HCT116 (cell line): ENCODE results near the gene CUX1. TPM values are rescaled to one million over a fixed set of nuclear protein-coding genes. Genes with fewer than 3 reads are reported as not detected.

ENCODE experiments used
- ATAC-seq: fragments of 200-7000 bp; cut with Tn5 transposase; 2 replicates; pipeline ENCODE4 v1.9.1; 2020; ENCODE audit warnings: mild to moderate bottlenecking, moderate library complexity
- BruUV-seq: library from RNA; stranded (reverse); fragments of 400-500 nt; replicated peaks from 2 replicates; lab custom pipeline; 2021; lab: Mats Ljungman, UMichigan
- CTCF ChIA-PET: fragments of 300-600 bp; sonication (Branson Sonifier 250); formaldehyde crosslinking; loops from one replicate; lab custom pipeline; 2021; ENCODE audit warnings: antibody characterized with exemption; lab: Charles Lee
- POLR2A ChIA-PET: fragments of 300-600, 350-600 bp; sonication (Branson Sonifier 250); formaldehyde crosslinking; loops from one replicate; lab custom pipeline; 2021; ENCODE audit warnings: antibody characterized with exemption; lab: Charles Lee
- RAD21 ChIA-PET, 2 experiments: fragments of 300-600 bp; sonication (Branson Sonifier 250); formaldehyde crosslinking; loops; one replicate each; lab custom pipeline; 2023; ENCODE audit warnings: low total read pairs in 2 of 2; ENCODE audit not compliant: uncharacterized antibody in 2 of 2, unreplicated experiment in 2 of 2, low non-redundant PET in 1 of 2; lab: Charles Lee
- DNase-seq: peaks from one replicate; pipeline ENCODE4 v3.0.0-alpha.2; 2010; ENCODE audit warnings: low read depth, low spot score
- H2AFZ ChIP-seq: fragments of 200-600 bp; shearing (Covaris generic), sonication (generic); 2 replicates; pipeline ENCODE4 v1.6.1; 2017; ENCODE audit warnings: low read depth, mixed run types, mixed read lengths, antibody characterized with exemption, low read length; ENCODE audit not compliant: poor library complexity, severe bottlenecking
- H3K27ac ChIP-seq: 2 replicates; pipeline ENCODE4 v1.5.1; 2012; ENCODE audit warnings: low read depth, low read length
- H3K27me3 ChIP-seq: fragments of 200-600 bp; sonication (generic); 2 replicates; pipeline ENCODE4 v1.6.1; 2016; ENCODE audit warnings: mixed run types, low read length, mixed read lengths; ENCODE audit not compliant: insufficient read depth
- H3K36me3 ChIP-seq, 2 experiments: fragments of 200-500 bp in 1 of 2; fragments of 200-600 bp in 1 of 2; sonication (Bioruptor generic) in 1 of 2; sonication (generic) in 1 of 2; 2 replicates each; pipeline versions ENCODE4 v1.5.1 to v1.6.1; 2014 to 2016; ENCODE audit warnings: low read length in 2 of 2, inconsistent platforms in 1 of 2, mixed read lengths in 1 of 2, mixed run types in 1 of 2; ENCODE audit not compliant: insufficient read depth in 2 of 2, control insufficient read depth in 1 of 2
- H3K4me1 ChIP-seq, 2 experiments: fragments of 200-600 bp in 1 of 2; sonication (generic) in 1 of 2; 2 replicates each; pipeline versions ENCODE4 v1.5.1 to v1.6.1; 2012 to 2017; ENCODE audit warnings: low read length in 2 of 2, inconsistent platforms in 1 of 2, mild to moderate bottlenecking in 1 of 2, mixed read lengths in 1 of 2, mixed run types in 1 of 2, moderate library complexity in 1 of 2; ENCODE audit not compliant: insufficient read depth in 2 of 2, control insufficient read depth in 1 of 2
- H3K4me2 ChIP-seq: fragments of 200-600 bp; sonication (generic); 2 replicates; pipeline ENCODE4 v1.6.1; 2017; ENCODE audit warnings: mixed run types, low read length, mixed read lengths
- H3K4me3 ChIP-seq, 2 experiments: fragments of 200-600 bp in 1 of 2; sonication (generic) in 1 of 2; replicated peaks in 1 of 2; 2 replicates each; pipeline ENCODE4 v1.5.1; 2011 to 2016; ENCODE audit warnings: low read length in 2 of 2, control low read depth in 1 of 2, low read depth in 1 of 2, mild to moderate bottlenecking in 1 of 2, mixed read lengths in 1 of 2, mixed run types in 1 of 2
- H3K79me2 ChIP-seq: fragments of 200-600 bp; sonication (generic); 2 replicates; pipeline ENCODE4 v1.6.1; 2017; ENCODE audit warnings: mild to moderate bottlenecking, mixed run types, low read length, moderate library complexity, mixed read lengths; ENCODE audit not compliant: insufficient read depth
- H3K9ac ChIP-seq: fragments of 200-600 bp; sonication (generic); 2 replicates; pipeline ENCODE4 v1.6.1; 2016; ENCODE audit warnings: low read length, mixed read lengths
- H3K9me2 ChIP-seq: fragments of 200-600 bp; sonication (generic), shearing (Covaris generic); 2 replicates; pipeline ENCODE4 v1.6.1; 2017; ENCODE audit warnings: mixed run types, mild to moderate bottlenecking, moderate library complexity; ENCODE audit not compliant: insufficient read depth
- H3K9me3 ChIP-seq, 2 experiments: fragments of 200-500 bp in 1 of 2; fragments of 200-600 bp in 1 of 2; sonication (Bioruptor generic) in 1 of 2; sonication (generic) in 1 of 2; 2 replicates each; pipeline ENCODE4 v1.6.1; 2014 to 2017; ENCODE audit warnings: low read length in 2 of 2, mixed read lengths in 2 of 2, inconsistent platforms in 1 of 2, low read depth in 1 of 2, mild to moderate bottlenecking in 1 of 2, mixed run types in 1 of 2, moderate library complexity in 1 of 2; ENCODE audit not compliant: control insufficient read depth in 1 of 2, insufficient read depth in 1 of 2
- H4K20me1 ChIP-seq: fragments of 200-600 bp; sonication (generic), shearing (Covaris generic); 2 replicates; pipeline ENCODE4 v1.6.1; 2017; ENCODE audit warnings: mixed run types, mild to moderate bottlenecking, moderate library complexity; ENCODE audit not compliant: insufficient read depth
- EGR1 ChIP-seq: IDR thresholded peaks from 2 replicates; pipeline ENCODE4 v1.6.1; 2012; ENCODE audit warnings: low read depth
- EZH2 ChIP-seq: fragments of 200-600 bp; sonication (generic); IDR thresholded peaks from 2 replicates; pipeline ENCODE4 v1.6.1; 2017; ENCODE audit warnings: antibody characterized with exemption, mixed run types
- JUND ChIP-seq: IDR thresholded peaks from 2 replicates; pipeline ENCODE4 v1.6.1; 2012
- MAX ChIP-seq: IDR thresholded peaks from 2 replicates; pipeline ENCODE4 v1.6.1; 2012
- RAD21 ChIP-seq: IDR thresholded peaks from 2 replicates; pipeline ENCODE4 v1.6.1; 2012; ENCODE audit warnings: low read depth, mild to moderate bottlenecking
- SIN3A ChIP-seq: IDR thresholded peaks from 2 replicates; pipeline ENCODE4 v1.6.1; 2012; ENCODE audit warnings: low read depth
- SP1 ChIP-seq: IDR thresholded peaks from 2 replicates; pipeline ENCODE4 v1.6.1; 2012; ENCODE audit warnings: low read depth
- SRF ChIP-seq: IDR thresholded peaks from 2 replicates; pipeline ENCODE4 v1.6.1; 2012; ENCODE audit warnings: low read depth
- TCF7L2 ChIP-seq: IDR thresholded peaks from 2 replicates; pipeline ENCODE4 v1.7.0; 2011; ENCODE audit warnings: borderline replicate concordance, inconsistent platforms; ENCODE audit not compliant: insufficient read depth, insufficient read length; ENCODE audit errors: extremely low read depth
- ZFX ChIP-seq: fragments of 450-650 bp; IDR thresholded peaks from 2 replicates; pipeline ENCODE4 v1.6.1; 2017
- intact Hi-C: fragments of 100-400 bp; cut with micrococcal nuclease; formaldehyde crosslinking; loops from 2 replicates; pipeline ENCODE4 v1.10.0; 2022
- total RNA-seq: library from RNA; stranded (reverse); gene quantifications from one replicate; pipeline ENCODE4 v1.2.1, GENCODE V29; 2021; ENCODE audit not compliant: unreplicated experiment
- TF ChIP-seq, protein P1 (sequence below), 3 experiments: fragments of 200-600 bp in 1 of 3; sonication (generic) in 1 of 3; IDR thresholded peaks in 2 of 3; conservative IDR thresholded peaks in 1 of 3; 2 replicates each; pipeline ENCODE4 v1.5.1; 2012 to 2017; ENCODE audit warnings: low read depth in 2 of 3, low read length in 2 of 3, antibody characterized with exemption in 1 of 3, borderline replicate concordance in 1 of 3, control low read depth in 1 of 3, mild to moderate bottlenecking in 1 of 3, mixed read lengths in 1 of 3, mixed run types in 1 of 3, moderate library complexity in 1 of 3; ENCODE audit not compliant: insufficient read depth in 1 of 3

The CUX1 gene
- total RNA-seq, 1 experiment from 2014 or later = 68.9 TPM

DNA sequence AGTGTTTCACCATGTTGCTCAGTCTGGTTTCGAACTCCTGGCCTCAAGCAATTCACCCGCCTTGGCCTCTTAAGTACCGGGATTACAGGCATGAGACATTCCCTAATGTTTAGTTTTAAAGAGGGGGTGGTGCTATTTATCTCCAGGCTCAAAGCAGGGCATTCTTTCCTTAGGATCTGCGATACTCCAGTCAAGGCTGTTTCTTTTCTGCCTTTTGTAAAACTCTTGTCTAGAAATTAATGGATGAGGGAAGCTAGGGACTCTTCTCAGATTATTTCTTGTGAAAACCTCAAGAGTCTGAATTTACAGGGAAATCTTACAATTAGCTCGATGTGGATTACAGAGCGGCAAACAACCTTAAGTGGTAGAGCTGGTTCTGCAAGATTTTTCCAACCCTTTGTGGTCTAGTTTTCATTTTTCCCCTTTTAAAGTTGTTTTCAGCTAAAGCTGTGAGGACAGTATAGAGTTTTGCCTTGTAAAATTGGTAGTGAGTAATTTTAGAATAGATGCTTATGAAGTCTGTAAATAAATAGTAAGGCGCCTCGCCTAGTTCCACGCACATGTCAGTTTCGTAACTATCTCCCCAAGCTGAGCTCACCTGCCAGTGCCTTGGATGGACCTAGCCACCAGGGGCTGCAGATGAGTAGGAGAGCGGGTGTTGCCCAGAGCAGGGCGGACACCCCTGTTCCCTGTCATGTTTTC is 53.1 kb downstream of the CUX1 start (continued):
- TF ChIP-seq RAD21 (peak; percentile 61), MAX (peak; percentile 81; the same call in 1 of the 2 replicates), JUND (peak; percentile 53), SIN3A (peak; percentile 18; the same call in 1 of the 2 replicates)
- TF ChIP-seq, protein P1, sequence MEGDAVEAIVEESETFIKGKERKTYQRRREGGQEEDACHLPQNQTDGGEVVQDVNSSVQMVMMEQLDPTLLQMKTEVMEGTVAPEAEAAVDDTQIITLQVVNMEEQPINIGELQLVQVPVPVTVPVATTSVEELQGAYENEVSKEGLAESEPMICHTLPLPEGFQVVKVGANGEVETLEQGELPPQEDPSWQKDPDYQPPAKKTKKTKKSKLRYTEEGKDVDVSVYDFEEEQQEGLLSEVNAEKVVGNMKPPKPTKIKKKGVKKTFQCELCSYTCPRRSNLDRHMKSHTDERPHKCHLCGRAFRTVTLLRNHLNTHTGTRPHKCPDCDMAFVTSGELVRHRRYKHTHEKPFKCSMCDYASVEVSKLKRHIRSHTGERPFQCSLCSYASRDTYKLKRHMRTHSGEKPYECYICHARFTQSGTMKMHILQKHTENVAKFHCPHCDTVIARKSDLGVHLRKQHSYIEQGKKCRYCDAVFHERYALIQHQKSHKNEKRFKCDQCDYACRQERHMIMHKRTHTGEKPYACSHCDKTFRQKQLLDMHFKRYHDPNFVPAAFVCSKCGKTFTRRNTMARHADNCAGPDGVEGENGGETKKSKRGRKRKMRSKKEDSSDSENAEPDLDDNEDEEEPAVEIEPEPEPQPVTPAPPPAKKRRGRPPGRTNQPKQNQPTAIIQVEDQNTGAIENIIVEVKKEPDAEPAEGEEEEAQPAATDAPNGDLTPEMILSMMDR (IDR thresholded peaks at IDR 0.05 in 2 of 3, conservative IDR thresholded peaks at IDR 0.05 in 1 of 3; ENCODE audit: borderline replicate concordance in 1 of 3, insufficient read depth in 1 of 3, low read depth in 2 of 3, low read length in 2 of 3) = peak; percentile 25 to 66 (median 56); a peak in 5 of 6 replicates

- Histone ChIP-seq H3K27me3 (no peaks in the 10 kb centered on the region), H3K79me2 (peaks cover 99% of the 10 kb centered on the region), H3K36me3 (no peaks in the 10 kb centered on the region), H3K9me3 (no peaks in the 10 kb centered on the region), H3K27ac (peak overlapping the region; percentile 54), H2AFZ (no peak overlapping the region), H4K20me1 (no peaks in the 10 kb centered on the region), H3K4me2 (peak overlapping the region; percentile 68), H3K9ac (no peak overlapping the region), H3K4me3 (no peak overlapping the region), H3K9me2 (no peaks in the 10 kb centered on the region), H3K4me1 (peaks cover 36 to 52% of the 10 kb centered on the region in 2 experiments)
- RAD21 ChIA-PET = no interaction called here
- intact Hi-C loops = no loop called here
- CTCF ChIA-PET = interaction anchor here (1.3 kb wide), 1 partner anchor 9 kb away, joined by 12 read pairs; no protein-coding TSS in a partner anchor
- no TSS peak for BruUV-seq
- POLR2A ChIA-PET = no interaction called here
- TF ChIP-seq SP1 (no peak), EGR1 (no peak), RAD21 (no peak), MAX (no peak), TCF7L2 (no peak), SRF (no peak), EZH2 (no peak), ZFX (no peak), SIN3A (no peak)
- ATAC-seq (no peak), DNase-seq (no peak)
Measured at GRCh38 chr7:101871351-101871750, 53.9 kb downstream of the CUX1 start.
